ENCODE data around the gene IRAK3.
"Not testable (repeated sequence)": the region's sequence is repeated elsewhere in the genome, so short reads cannot be mapped to it uniquely, and the experiment has no call there.

The IRAK3 gene

DNA sequence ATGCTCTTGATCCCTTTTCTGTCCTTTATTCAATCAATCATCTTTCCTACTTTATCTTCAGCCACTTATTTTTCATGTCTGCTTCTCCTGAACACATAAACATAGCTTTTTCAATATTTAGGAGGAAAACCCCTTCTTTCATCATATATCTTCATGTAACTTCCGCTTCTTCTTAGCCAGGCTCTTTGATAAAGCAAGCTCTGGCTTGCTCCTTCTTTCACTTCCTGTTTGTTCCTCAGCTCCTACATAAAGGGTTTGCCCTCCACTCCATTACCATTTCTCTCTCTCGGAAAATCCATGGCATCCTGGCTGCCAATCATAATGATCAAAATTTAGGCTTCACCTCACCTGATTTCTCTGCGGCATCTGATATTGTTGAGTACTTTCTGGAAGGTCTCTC lies 79.5 kb downstream of the IRAK3 start:
- no peak for DNase-seq

DNA sequence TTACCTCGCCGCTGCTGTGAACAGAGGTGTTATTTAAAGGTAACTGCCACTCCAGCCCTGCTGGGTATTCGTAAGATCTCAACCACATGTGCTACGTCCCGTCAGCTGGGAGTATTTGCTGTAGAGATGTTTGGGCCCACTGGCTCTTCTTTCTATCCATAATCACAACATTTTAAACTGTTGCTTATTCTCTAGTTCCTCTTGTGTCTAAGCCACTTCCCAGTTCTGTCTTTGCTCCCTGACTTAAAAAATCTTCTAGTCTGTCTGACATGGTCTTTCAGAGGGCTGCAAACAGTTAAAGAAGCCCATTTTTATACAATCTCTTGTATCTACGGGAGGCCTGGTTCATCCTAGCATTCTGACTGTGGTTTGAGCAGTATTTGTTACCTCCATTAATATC lies 80.1 kb downstream of the IRAK3 start:
- no peak for DNase-seq

DNA sequence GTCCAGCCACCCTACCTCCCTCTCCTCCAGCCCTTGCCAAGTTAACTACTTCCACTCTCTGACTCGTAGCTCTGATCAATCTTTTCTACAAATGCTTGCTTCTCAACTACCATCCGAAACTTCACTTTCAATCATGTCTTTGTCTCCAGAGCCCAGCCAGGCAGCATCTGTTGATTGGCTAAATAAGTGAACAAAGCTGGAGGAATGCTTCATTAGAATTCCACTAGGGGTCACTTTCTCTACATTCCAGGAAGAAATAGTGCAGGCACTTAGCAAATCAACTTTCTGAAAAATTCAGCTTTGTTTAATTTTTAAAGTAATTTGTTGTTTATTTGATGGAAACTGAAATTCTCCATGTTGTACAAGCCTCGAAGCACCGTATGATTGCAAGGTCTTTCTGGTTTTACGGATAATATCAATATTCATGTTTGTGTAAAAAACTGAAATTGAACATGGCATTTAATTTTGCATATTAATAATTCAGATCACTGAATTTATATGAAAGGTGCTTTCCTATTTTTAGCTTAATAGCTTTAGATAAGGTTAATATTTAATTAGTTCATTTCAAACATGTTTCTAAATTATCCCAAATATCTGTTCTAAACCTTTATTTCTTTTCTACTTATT lies 80.9 kb downstream of the IRAK3 start:
- DNase-seq, result no peak

DNA sequence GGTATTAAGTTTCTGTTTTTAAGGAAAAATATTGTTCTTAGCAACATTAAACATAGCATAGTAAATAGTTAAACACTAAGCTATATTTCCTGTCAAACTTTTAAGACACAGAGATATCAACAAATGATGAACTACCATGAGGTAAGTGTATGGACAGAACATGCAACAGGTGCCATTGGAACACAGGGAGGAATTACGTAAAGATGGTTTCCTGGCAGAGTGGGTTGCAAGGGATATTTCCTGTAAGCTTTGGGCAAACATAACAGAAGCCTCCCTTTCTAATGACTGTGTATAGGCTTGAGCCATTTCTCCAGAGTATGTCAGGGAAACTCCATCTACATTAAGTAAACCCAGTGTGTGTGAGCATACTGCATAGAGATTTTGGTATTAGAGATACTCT lies 81.6 kb downstream of the IRAK3 start:
- no peak for DNase-seq

DNA sequence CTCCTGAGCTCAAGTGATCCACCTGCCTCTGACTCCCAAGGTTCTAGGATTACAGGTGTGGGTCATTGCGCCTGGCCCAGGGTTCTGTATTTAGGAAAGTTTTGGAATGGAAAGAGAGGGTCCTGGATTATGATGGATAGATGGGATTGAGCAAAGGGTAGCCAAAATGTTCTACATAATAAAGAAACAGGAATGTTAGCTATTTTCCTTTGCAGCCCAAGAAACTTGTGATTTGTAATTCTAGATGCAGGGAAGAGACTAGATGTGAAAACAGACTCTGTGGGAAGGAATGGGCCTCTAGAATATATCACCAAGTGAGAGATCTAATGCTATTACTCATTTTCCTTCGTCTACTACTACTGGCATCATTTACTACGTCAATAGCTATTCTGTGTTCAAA lies 83.6 kb downstream of the IRAK3 start:
- no peak for DNase-seq

DNA sequence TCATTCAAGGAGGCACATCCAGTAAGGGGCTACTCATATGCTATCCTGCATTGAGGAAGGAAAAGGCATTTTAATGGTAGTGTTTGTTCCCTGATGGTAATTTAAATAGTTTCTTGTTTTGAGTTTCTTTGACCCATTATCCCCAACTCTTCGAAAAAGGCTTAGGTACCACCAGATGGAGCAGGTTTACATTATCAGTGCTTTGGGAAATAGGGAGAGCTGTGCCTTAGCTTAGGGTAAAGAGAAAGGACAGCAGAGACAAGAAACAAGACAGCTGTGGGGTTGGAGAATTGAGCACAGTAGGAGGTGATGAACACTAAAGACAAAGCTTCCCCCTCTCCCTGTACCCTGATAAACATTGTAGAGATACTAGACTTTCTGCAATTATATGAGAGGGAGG lies 84.1 kb downstream of the IRAK3 start:
- no peak for DNase-seq

DNA sequence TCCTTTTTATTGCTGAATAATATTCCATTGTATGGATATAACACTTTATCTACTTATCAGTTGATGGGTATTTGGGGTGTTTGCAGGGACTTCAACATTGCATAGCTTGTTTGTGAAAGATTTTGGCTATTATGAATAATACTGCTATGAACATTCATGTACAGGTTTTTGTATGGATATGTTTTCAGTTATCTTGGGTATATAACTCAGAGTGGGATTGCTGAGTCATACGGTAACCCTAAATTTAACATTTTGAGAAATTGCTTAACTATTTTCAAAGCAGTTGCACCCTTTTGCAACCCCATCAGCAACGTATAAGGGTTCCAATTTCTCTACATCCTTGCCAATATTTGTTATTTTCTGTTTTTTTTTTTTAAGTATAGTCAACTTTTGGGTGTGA lies 86.0 kb downstream of the IRAK3 start:
- DNase-seq, result no peak

DNA sequence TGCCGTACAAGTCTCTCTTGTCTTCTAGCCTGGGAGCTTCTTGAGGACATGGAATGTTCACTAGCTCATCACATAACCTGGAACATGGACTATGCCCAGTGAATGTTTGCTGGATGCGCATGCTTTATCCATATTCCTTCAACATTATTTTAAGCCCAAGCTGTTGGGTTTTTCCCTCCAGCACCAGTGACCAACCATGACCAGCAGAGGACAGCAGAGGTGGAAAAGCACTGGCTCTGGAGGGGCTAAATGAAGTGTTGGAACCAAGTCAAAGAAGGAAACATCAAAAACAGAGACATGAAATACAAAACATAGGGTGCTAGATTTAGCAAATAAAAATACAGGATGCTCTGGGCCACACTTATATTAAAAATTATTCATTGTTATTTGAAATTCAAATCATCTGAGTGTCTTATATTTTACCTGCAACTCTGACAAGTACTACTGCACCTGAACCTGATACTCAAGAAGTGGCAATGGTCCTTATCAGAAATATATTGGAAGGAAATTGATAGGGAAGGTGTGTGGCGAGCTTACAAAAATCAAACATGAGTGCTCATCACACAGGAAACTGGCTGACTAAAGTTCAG lies 90.2 kb downstream of the IRAK3 start:
- no peak for DNase-seq

DNA sequence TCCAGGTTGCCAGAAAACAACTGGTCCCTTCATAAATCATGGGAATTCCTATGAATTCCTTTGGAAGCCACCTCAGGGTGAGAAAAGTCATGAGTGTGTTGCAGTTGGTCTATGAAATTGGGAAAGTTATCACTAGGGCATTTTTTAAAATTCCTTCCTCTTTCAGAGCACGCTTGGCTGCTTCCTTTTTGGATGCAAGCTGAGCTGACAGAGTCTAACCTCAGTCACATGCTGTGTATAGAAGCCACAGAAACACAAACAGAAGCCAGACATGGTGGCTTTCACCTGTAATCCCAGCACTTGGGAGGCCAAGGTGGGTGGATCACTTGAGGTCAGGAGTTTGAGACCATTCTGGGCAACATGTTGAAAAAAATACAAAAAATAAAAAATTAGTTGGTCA lies 91.5 kb downstream of the IRAK3 start:
- DNase-seq, result no peak

DNA sequence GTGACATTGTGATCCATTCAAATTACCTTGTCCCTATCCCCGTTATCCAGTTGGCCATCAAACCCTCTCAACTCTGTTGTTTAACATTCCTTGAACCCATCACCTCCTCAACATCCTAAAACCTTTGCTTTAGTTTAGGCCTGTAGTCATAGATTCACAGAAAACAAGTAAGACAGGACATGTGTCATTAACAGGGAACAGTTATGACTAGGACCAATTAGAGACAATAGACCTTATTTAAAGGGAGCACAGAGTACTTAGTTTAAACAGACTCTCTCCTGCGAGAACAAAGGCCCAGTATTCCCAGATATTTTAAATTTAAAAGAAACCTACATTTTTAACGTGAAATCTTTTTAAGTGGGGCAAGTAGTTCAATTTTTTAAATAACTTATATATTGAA lies 93.2 kb downstream of the IRAK3 start:
- no peak for DNase-seq

DNA sequence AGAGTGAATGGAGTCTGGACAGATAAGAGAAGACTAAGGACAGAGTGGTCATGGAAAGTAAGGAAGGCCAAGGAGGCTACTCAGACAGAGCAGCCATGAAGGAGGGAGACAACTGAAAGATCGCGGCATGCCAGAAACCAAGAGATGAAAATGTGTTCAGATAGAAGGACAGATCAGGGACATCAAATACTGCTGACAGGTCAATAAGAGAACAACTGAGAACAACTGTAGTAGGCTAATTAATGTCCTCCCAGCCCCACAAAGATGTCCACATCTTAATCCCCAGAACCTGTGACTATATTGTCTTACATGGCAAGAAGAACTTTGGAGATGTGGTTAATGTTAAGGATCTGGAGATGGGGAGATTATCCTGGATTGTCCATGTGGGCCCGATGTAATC lies 98.3 kb downstream of the IRAK3 start:
- DNase-seq, result no peak

DNA sequence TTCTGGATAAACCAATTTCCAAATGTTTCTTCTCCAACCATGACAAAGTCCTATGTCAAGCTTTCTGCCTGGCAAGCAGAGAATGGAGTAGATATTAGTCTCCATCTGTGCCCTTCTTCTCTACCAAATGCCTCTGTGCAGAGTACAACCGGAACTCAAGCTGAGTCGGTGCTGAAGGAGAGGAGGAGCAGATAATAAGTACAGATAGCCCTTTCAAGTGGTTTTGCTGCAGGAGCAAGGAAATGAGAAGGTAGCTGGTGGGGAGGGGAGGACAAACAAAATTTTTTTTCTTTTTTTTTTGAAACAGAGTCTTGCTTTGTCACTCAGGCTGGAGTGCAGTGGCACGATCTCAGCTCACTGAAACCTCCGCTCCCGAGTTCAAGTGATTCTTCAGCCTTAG lies 99.1 kb downstream of the IRAK3 start:
- DNase-seq, result no peak

DNA sequence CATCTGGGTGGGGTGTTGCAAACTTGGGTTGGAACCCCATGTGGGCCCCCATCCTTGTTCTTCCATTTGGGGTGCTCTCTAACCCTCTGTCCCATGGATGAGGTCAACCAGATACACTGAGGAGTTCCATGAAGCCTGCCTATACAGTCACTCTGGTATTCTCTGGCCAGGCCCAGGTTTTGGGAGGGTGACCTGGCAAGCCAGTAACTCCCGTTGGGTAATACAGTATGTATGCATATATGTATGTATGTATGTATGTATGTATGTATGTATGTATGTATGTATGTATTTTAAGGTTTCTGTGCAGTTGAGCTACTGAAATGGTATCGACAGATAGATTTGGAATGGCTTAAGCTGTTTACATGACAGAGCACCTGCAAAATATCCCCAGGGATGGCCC lies 100.5 kb downstream of the IRAK3 start:
- no peak for DNase-seq

DNA sequence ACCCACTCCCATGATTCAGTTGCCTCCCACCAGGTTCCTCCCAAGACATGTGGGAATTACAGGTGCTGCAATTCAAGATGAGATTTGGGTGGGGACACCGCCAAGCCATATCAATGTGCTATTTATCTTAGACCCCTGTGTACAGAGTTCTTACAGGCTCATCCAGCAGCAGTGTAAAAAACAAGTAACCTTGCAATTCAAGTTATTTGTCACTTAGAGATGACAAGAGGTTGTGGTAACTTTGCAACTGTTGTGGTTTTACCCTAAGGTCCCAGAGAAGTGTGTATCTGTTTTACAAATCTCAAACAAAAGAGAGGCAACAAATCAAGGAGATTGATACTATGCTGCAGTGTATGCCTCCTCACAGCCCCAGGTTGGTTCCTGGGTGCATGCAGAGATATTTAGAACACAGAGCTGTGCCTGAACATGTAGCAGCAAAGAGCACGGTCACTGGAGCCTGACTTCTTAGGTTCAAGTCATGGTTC lies 101.7 kb downstream of the IRAK3 start:
- DNase-seq, result no peak

DNA sequence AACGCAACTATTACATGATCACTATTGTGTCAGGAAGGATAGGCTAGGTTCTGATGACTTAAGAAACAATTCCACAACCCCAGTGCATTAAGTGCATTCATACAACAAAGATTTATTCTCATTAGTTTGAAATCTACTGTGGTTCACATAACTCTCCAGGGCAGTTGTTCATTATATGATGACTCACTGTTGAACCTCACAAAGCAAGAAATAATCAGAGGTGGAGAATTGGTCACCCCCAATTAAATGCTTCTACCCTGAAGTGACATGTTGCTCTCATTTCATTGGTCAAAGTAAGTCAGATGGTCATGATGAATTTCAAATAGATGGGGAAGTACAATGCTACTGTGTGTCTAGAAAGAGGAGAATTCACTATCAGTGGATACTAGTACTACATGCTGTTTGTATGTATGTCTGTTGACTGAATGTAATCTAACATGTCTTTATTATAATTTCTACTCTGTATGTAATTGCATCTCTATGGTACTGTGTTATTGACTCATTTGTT lies 107.2 kb downstream of the IRAK3 start:
- no peak for DNase-seq

DNA sequence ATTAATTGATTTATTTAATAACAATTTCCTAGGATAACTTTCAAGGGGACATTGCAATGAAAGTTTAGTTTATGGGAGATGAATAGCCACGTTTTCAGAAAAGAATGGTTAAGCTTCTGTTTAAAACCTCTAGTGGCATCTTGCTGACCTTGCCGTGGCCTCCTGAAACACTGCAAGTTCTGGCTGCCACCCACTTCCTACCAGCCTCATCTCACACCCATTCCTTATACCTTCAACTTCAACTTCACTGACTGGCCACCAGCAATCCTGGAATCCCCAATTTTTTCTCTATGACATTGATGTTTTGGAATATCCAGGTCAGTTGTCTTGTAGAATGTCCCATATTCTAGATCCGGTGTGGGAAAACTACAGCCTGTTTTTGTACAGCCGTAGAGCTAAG lies 108.1 kb downstream of the IRAK3 start:
- no peak for DNase-seq

DNA sequence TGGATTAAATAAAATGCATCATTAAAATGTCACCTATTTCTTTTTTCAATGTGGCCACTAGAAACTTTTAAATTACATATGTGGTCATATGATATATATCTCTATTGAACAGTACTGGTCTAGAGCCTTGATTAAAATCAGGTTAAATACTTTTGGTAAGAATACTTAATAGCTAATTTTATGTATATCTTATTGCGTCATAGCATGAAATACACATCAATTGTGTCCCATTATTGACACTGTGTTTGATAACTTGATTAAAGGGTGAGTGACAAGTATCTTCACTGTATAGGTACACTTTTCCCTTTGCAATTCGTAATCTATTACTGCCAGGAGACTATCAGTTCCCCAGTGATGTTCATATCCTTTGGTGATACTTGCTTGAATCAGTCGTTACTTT lies 108.9 kb downstream of the IRAK3 start:
- DNase-seq, result no peak

DNA sequence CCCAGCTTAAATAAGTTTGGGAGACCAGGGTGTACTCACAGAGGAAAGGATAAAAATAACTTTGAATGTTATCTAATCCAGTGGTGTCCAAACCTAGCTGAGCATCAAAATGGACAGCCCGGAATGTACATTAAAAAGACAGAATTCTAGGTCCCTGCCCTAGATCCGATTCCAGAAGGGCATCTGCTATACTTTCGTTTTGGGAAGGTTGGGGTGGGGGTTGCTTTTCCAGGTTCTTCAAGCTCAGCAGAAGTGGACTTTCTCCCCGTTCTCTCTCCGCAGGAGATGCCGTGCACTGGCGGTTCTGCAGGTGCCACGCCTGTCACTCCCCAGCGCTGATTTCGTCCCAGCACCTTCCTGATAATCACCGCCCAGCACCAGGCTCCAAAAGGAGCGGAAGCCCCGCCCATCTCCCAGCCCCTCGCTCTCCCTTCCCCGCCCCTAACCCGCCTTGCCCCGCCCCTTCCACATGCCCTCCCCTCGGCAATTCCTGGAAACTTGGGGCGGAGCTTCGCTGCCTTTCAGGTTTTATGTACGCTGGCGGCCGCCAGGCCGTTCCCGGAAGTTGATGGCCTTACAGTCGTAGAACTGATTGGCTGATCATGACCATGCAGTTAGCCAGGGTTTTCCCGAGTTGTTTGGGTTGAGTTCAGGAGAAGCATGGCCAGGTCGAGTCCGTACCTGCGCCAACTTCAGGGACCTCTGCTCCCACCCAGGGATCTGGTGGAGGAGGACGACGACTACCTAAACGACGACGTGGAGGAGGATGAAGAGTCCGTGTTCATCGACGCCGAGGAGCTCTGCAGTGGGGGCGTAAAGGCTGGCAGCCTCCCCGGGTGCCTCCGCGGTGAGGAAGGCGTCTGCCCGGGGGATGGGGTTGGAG lies 113.2 kb downstream of the IRAK3 start, which contains the start of gene HELB:
Gene HELB (plus strand): TSS at position 550 of the 883 bp plus-strand sequence. CDS start 111 bp downstream, at position 661.
- peak; percentile 99 for DNase-seq

DNA sequence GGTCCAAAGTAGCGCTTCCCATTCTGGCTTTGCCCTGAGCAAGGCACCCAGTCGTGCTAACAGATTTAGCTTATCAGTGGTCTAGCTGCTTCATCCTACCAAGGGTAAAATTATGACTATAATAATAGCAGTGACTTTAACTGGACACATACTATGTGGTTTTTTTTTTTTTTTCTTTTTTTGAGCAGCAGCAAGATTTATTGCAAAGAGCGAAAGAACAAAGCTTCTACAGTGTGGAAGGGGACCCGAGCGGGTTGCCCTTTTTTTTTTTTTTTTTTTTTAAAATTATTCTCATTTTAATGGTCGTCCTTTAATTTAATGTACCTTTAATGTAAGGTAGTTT lies 113.8 kb downstream of the IRAK3 start:
- no peak for DNase-seq

DNA sequence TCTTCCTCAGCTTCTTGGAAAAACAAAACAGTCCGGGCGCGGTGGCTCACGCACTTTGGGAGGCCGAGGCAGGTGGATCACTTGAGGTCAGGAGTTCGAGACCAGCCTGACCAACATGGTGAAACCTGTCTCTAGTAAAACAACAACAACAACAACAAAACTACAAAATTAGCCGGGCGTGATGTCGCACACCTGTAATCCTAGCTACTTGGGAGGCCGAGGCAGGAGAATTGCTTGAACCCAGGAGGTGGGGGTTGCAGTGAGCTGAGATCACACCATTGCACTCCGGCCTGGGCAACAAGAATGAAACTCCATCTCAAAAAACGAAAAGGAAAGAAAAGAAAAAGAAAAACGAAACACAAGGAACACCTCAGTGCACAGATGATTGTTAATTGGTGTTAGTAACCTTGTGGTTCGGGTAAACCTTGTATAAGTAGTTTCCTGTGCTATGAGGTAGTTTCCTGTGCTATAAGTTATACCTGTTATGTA lies 114.3 kb downstream of the IRAK3 start:
- not testable (repeated sequence) for DNase-seq
